Left colon (tissue), 2 donors: ENCODE measurements around the gene KRT32. TPM values are rescaled to one million over a fixed set of nuclear protein-coding genes. Genes with fewer than 3 reads are reported as not detected.

Experiments
- ATAC-seq: fragments of 200-7000 bp; cut with Tn5 transposase; one replicate; pipeline ENCODE4 v1.9.1; 2020; ENCODE audit warnings: mild to moderate bottlenecking, moderate library complexity
- DNase-seq, 2 donors: peaks; one replicate each; pipeline ENCODE4 v3.0.0-alpha.2; 2020
- intact Hi-C, 2 donors: fragments of 100-400 bp; cut with DNase I in 1 of 2; cut with micrococcal nuclease in 1 of 2; formaldehyde crosslinking; loops; one replicate each; pipeline versions ENCODE4 v1.11.2 to v1.14.0; 2022; cut with DNase I, micrococcal nuclease
- total RNA-seq, 2 donors: library from RNA; stranded (reverse); fragmentation: NEBNext Ultra II Directional; extraction: Animal tissue kit (Norgen Biotek cat#: 25700); gene quantifications; one replicate each; pipeline ENCODE4 v1.2.1, GENCODE V29; 2021
- donor health status: DM: no; HTN: no; CAD: no.
- donor health status: DM: yes; HTN: yes; CAD: no.

KRT32 gene
- total RNA-seq, 2 donors from 2014 or later = not detected

DNA sequence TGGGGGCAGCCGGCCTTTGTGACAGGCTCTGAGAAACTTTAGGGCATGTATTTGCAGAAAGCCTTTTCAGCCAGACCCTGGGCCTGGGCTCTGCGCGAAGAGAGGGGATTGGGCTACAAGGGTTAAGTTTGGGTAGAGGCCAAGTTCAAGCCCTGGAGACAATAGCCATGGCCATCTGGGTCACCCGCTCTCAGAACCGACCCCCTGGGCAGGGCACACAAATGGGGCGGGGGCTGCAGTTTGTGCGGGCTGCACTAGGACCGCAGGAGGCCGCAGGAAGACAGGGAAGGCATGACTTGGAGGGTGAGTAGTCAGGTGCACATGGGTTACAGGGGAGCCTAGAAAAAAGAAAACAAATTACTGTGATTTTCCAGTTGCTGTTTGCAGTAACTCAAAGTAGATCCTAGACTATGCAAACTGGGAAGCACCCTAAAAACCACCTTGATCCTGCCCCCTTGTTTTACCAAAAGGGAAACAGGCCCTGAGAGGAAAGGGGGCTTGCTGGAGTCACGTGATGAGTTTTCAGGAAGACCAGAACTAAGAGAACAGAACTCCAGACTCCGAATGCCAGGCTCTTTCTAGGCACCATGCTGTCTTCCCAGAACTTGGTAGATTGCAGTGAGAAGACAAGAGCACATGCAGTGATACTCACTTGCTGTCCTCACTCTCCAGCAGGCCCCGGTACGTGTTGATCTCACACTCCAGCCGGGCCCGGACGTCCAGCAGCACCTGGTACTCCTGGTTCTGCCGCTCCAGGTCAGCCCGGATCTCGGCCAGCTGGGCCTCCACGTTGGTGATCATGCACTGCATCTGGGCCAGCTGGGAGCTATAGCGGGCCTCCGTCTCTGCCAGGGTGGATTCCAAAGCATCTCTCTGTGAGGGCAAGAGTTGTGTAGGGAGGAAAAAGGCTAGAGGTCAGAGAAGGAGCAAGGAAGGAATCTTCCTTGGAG, 10.0 kb upstream of the KRT32 start:
- ATAC-seq = no peak
- intact Hi-C loops = no loop called here
- no peak for DNase-seq

DNA sequence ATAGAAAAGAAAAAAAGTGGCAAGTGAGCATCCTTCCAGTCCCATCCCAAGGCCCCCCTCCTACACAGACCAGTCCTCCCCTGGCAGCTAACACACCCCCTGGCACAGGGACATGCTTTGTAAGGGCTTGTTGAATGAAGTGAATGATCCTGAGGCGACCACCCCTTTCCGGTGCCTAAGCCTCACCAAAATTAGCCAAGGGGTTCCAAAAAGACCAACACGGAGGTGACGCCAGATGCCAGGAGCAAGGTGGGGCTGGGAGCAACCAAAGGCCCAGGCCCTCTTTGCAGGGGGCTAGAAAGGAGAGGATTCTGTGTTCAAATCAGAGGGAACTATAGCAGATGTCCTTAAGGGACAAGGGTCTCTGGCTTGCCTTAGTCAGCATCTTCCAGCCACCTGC, 8.2 kb upstream of the KRT32 start:
- DNase-seq (no peak), ATAC-seq (no peak)
- intact Hi-C loops = no loop called here

DNA sequence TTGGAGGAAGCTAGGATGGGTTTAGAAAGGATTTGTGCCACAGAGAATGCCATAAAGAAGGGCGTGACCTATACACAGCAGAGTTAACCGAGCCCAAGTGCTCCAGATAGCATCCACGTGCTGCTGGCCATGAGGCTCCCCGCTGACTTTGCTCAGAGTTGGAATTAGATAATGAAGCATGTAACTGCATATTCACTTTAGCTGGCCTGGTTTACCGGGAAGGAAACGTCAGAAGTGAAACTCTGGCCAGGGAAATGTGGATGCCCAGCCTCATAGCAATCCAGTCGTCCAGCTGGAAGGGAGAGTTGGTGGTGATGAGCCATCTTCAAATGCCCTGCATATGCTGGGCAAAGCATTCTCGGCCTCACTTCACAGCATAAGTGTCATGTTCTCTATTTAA, 7.7 kb upstream of the KRT32 start:
- intact Hi-C loops = no loop called here
- ATAC-seq (no peak), DNase-seq (no peak)

GRCh38 chr17:41468346-41468745, 1.2 kb upstream of the KRT32 start:
- ATAC-seq = no peak
- DNase-seq = no peak
- intact Hi-C loops = no loop called here

- intact Hi-C loops = no loop called here
- no peak for DNase-seq
- no peak for ATAC-seq
Observed at GRCh38 chr17:41467561-41467960, 375 bp upstream of the KRT32 start.

DNA sequence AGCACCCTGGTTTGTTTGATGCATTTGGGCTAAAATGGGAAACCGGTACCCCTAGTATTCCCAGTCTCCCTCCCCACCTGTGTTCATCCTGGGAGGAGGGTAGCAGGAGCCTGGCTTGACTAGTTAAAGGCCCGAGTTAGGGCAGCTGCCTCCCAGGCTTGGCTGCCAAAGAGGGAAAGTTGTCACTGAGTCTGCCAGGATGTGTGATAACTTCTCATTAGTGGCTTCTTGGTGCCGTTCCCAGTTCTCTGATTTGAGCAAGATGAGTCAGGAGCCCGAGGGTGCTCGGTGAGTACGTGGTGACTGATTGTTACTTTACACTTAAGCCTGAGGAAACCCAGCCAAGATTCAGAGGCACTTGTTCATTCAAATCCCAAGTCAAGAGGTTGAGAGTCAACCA, 2.5 kb downstream of the KRT32 start:
- intact Hi-C loops = no loop called here
- no peak for DNase-seq
- no peak for ATAC-seq

DNA sequence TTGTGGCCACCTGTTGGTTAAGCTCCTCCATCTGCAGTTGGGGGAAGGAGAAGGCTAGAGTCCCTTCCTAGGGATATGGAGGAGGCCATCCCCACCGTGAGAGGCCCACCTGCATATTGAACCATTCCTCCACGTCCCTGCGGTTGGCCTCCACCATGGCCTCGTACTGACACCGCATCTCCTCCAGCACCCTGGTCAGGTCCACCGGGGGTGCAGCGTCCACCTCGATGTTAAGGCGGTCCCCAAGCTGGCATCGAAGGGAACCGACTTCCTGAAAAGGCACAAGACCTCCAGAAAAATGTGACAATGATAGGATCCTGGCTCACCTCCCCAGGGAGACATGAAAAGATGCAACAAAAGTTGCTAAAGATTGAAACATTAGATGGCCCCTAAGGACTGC, 3.0 kb downstream of the KRT32 start:
- DNase-seq = no peak
- intact Hi-C loops = no loop called here
- ATAC-seq = no peak

DNA sequence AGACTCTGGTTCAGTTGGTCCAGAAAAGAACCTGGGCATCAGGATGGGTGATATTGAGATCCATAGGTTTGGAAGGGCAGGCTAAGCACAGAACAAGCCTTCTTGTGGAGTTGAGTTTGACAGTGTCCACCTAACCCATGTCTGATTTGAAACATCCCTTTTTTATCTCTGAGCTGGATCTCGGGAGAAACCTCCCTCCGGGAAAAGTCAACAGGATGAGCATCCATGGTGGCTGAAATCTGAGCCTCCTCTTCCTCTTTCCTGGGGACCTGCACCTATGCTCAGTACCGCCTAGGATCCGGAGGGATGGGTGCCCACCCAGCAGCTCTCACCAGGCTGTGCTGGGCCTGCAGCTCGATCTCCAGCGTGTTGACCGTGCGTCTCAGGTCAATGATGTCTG, 3.4 kb downstream of the KRT32 start:
- DNase-seq (no peak), ATAC-seq (no peak)
- intact Hi-C loops = no loop called here

DNA sequence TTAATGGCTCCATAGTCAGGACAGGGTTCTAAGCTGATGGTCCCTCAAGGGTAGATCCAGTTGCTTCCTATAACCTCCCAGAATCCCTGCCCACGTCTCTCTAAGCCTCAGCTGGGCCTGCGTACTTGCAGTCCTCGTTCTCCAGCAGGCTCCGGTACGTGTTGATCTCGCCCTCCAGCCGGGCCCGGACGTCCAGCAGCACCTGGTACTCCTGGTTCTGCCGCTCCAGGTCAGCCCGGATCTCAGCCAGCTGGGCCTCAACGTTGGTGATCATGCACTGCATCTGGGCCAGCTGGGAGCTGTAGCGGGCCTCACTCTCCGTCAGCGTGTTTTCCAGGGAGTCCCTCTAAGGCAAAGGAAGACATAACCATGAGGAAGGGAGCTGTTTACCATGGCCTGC, 4.5 kb downstream of the KRT32 start:
- intact Hi-C loops = no loop called here
- no peak for ATAC-seq
- no peak for DNase-seq

DNA sequence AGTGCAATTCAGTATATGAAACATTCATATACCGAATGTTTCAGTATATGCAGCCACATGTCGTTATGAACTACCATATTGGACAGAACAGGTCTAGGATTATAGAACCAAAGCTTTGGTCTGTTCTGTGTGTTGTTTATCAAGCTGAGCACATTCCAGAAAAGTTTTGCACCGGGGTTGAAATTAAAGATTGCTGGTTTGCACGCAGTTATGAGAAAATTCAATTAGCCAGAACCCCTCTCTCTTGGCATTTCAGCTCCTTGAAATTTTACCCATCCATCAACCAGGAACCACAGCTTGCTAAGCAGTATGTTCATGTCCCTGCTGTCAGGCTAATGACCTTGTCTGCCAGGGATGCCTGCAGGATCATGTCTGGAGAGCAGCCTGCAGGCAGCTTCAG, 9.5 kb downstream of the KRT32 start:
- no peak for ATAC-seq
- intact Hi-C loops = no loop called here
- no peak for DNase-seq

DNA sequence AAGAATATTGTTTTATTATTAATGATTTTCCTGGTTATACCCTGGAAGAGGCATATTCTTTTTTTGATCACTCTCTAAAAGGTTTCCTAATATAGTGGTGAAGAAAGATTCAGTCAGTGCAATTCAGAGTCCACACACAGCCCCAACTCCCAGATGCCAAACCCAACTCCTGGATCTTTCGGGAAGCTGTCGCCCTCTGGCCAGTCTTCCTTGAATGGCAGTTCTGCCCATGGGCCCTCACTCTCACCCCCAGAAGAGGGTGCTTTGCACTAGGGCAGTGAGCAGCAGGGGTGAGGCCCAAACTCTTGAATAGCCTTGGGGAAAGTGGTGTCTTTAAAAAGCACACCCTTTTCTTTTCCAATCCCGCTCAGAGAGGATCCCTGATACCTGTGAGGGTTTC, 11.0 kb downstream of the KRT32 start:
- intact Hi-C loops = no loop called here
- ATAC-seq (no peak), DNase-seq (no peak)

GRCh38 chr17:41455236-41455635, 11.9 kb downstream of the KRT32 start:
- DNase-seq (no peak), ATAC-seq (no peak)
- intact Hi-C loops = no loop called here

- no peak for DNase-seq
- intact Hi-C loops = no loop called here
Observed at GRCh38 chr17:41453066-41453465, 14.1 kb downstream of the KRT32 start.

GRCh38 chr17:41452281-41452680, 14.9 kb downstream of the KRT32 start:
- intact Hi-C loops = no loop called here

More at GRCh38 chr17:41453066-41453465, 14.1 kb downstream of the KRT32 start:
- ATAC-seq = no peak

GRCh38 chr17:41451154-41451728, 15.9 kb downstream of the KRT32 start:
- ATAC-seq = no peak

More at GRCh38 chr17:41452281-41452680, 14.9 kb downstream of the KRT32 start:
- DNase-seq (no peak), ATAC-seq (no peak)

DNA sequence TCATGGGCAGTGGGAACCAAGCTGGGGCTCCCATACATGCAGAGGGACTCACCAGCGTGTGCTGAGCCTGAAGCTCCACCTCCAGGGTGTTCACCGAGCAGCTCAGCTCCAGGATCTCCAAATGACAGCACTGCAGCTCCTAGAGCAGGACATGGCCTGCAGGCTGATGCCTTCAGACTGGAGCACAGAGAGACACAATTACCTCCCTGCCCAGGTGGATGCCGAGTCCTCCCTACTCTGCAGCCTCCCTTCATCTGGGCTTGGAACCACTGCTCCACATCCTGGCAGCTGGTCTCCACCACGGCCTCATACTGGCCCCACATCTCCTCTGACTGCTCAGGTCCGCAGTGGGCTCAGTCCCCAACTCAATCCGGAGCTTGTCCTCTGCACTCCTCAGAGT, 18.2 kb downstream of the KRT32 start:
- no peak for DNase-seq
- intact Hi-C loops = loop anchor here in 1 of 2 donors (10.0 kb wide), 1 partner anchor 64 kb away; the partner anchor contains the start of gene KRT34
- no peak for ATAC-seq

More at GRCh38 chr17:41451154-41451728, 15.9 kb downstream of the KRT32 start:
- intact Hi-C loops = no loop called here
- DNase-seq = no peak

DNA sequence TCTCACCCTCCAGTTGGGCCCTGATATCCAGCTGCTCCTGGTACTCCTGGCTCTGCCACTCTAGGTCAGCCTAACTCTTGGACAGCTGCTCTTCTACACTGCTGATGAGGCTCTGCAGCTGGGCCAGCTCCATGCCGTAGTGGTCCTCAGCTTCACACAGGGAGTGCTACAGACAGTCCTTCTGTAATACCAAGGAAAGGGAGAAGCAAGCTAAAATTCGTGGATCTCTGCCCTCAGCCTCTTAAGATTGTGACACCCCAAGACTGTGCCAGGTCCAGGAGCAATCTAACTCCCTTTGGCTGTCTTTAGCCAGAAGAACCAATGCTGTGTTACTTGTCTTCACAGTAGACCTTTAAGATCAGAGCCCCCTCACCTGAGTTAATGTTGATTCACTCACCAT, 18.7 kb downstream of the KRT32 start:
- DNase-seq = no peak
- no peak for ATAC-seq
- intact Hi-C loops = loop anchor here in 1 of 2 donors (10.0 kb wide), 1 partner anchor 64 kb away; the partner anchor contains the start of gene KRT34

DNA sequence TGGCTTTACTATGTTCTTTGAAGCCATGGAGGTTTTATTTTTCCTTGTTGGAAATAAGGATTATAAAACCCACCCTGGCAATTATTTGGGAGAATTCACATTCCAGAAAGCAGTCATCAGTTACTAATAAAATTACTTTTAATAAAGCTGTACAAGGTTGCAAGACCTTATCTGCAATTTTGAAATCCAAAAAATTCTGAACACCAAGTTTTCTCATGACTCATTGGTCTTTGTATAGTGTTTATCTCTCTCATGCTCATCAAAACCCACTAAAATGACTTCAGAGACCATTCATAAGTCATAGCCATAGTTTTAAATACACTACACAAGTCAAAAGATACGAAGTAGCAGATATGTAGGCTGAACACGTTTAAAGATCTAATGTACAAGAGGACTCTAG, 20.4 kb downstream of the KRT32 start:
- intact Hi-C loops = loop anchor here in 1 of 2 donors (10.0 kb wide), 1 partner anchor 62 kb away; the partner anchor contains the start of gene KRT34
- no peak for ATAC-seq
- no peak for DNase-seq

DNA sequence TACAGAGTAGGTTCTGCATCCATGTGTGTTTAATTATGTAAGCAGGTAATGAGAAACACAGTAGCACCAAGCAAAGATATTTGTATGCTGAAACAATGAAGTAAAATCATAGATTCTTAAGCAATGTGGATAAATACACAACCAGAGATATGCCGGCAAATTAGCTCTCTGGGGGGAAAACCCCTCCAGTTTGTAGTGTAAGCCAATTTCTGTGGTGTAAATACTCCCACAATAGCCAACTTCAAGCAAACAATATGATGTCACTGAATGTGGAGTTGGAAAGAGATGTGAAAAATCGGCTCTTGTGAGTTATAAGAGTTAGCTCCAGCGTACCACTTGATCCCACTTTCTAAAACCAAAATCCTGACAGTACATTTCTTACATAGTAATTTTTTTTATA, 22.5 kb downstream of the KRT32 start:
- intact Hi-C loops = loop anchor here in 1 of 2 donors (10.0 kb wide), 1 partner anchor 60 kb away; the partner anchor contains the start of gene KRT34
- ATAC-seq (no peak), DNase-seq (no peak)

GRCh38 chr17:41444186-41444585, 23.0 kb downstream of the KRT32 start:
- DNase-seq (no peak), ATAC-seq (no peak)
- intact Hi-C loops = loop anchor here in 1 of 2 donors (10.0 kb wide), 1 partner anchor 59 kb away; the partner anchor contains the start of gene KRT34
